Adipose tissue (tissue), 3 donors: ENCODE results near the gene TRABD2A. TPM values are rescaled to one million over a fixed set of nuclear protein-coding genes. Genes with fewer than 3 reads are reported as not detected.

Experiments used
- H3K27ac ChIP-seq: one replicate; pipeline ENCODE4 v1.5.1; 2013; ENCODE audit warnings: low read depth, low read length
- WGBS, 3 donors: extraction: QIAGEN DNeasy Blood & Tissue Kit; methylation state at CpG; one replicate each; pipeline ENCODE4 v1.1.7; 2013; 5-methylcytosine and 5-hydroxymethylcytosine counted together
- polyA plus RNA-seq, 3 donors: library from polyadenylated mRNA; stranded (reverse); fragments of 200-250 nt; gene quantifications; one replicate each; pipeline ENCODE4 v1.2.3, GENCODE V29; 2013
- donor health status: healthy with polysubstance abuse.
- donor health status: Bipolar disorder and iron deficiency.
- donor health status: healthy.

TRABD2A gene
- polyA plus RNA-seq, 3 donors, result 0.78 to 2.8 (median 1.1) TPM

GRCh38 chr2:84865181-84865783 lies 15.6 kb downstream of the TRABD2A start:
- no peak overlapping the region for H3K27ac ChIP-seq
- WGBS, 3 donors, result 50 to 56% (median 53%) methylated on average over 6 of the region's 6 CpGs

DNA sequence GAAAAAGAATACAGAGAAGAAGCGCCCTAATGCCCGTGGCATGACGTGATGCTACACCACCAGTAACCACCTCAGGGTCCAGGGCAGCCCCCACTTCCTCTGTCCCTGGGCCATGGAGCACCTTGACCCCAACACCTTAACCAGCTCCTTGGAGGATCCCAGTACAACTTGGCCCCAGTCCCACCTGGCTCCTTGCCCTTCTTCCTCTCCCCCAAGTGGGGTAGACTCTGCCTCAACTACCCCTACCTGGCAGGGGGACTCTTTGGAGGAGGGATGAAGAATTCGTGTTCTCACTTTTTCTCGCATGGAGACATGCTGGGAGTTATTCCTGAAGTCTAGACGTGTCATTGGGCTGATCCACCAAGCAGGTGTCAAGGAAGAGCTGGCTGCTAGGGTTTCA lies 18.9 kb downstream of the TRABD2A start:
- WGBS, 3 donors, result 80 to 90% (median 87%) methylated on average over 6 of the region's 6 CpGs
- no peak overlapping the region for H3K27ac ChIP-seq

GRCh38 chr2:84861539-84861938 lies 19.3 kb downstream of the TRABD2A start:
- 67 to 81% (median 81%) methylated on average over 6 of the region's 6 CpGs for WGBS, 3 donors
- H3K27ac ChIP-seq, result no peak overlapping the region

- no peak overlapping the region for H3K27ac ChIP-seq
- 53 to 79% (median 60%) methylated on average over 3 of the region's 3 CpGs for WGBS, 3 donors
Measured at GRCh38 chr2:84858937-84859336, 21.9 kb downstream of the TRABD2A start.

DNA sequence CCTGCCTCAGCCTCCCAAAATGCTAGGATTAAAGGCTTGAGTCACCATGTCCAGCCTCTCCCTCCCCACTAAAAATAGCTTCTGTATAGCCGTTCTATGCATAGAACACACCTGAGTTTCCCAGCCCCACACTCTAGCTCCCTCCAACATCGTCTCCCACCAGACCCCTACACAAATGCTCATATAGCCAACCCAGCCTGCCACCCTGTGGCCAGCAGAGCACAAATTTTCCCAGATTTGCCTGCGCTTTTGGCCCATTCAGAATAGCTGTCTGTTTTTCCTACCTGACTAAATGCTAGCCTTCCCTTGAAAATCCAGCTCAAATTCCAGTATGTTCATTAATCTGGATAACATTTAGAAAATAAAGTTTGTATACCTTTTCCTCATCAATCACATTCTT lies 22.8 kb downstream of the TRABD2A start:
- WGBS, 3 donors, result 79 to 94% (median 85%) methylated on average over 3 of the region's 3 CpGs
- H3K27ac ChIP-seq, result no peak overlapping the region

DNA sequence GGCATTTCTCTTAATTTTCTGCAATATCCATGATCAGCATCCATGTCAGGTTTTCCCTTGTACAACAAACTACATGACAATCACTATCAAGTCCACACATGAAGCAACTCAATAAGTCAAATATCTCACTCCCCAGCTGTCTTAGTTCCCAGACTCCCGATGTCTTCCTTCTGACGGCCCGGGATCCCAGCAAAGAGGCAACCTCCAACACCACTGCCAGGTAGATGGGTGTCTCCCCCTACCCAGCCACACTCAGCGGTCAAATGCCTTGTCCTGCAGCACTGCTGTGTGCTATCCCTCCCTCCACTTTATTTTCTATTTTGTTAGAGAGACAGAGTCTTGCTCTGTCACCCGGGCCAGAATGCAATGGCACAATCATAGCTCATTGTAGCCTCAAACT lies 23.3 kb downstream of the TRABD2A start:
- 58 to 93% (median 93%) methylated on average over 5 of the region's 5 CpGs for whole genome bisulfite sequencing, 3 donors

DNA sequence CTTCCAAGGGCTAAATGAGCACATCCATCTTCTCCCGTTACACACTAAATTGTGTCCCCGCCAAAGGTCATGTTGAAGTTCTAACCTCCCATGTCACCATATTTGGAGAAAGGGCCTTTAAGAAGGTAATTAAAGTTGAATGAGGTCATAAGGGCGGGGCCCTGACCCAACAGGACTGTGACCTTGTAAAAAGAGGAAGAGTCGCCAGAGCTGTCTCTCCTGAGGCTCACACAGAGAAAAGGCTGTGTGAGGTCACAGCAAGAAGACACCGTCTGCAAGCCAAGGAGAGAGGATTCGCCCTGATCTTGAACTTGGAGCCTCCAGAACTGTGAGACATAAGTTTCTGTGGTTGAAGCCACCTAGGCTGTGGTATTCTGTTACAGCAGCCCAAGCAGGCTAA lies 24.1 kb downstream of the TRABD2A start:
- no peak overlapping the region for H3K27ac ChIP-seq
- WGBS, 3 donors, result 69 to 82% (median 70%) methylated on average over 6 of the region's 6 CpGs

More for the DNA sequence above, 23.3 kb downstream of the TRABD2A start:
- no peak overlapping the region for H3K27ac ChIP-seq

DNA sequence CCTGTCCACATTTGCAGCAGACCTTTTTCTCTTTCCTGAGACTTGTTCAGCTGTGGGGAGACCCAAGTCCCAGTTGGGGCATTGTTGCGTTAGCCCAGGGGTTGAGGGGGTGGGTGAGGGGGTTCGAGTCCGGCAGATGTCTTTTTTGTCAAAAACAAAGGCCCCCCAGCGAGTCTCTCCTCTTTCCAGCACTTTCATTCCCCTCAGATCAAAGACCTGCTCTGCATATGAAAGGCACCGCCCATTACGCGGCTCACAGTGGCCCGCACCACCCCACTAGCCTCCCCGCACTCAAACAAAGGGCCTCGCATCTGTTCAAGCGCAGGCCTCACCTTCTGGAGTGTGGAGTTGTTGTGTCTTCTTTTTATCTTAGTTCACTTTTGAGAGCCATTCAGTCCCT lies 25.2 kb downstream of the TRABD2A start:
- H3K27ac ChIP-seq, result no peak overlapping the region
- 30 to 59% (median 58%) methylated on average over 11 of the region's 11 CpGs for WGBS, 3 donors

- WGBS, 3 donors, result 61 to 72% (median 65%) methylated on average over 4 of the region's 4 CpGs
- H3K27ac ChIP-seq, result no peak overlapping the region
Measured at GRCh38 chr2:84854850-84855249, 26.0 kb downstream of the TRABD2A start.

- 68 to 86% (median 79%) methylated on average over 3 of the region's 3 CpGs for WGBS, 3 donors
- no peak overlapping the region for H3K27ac ChIP-seq
Measured at GRCh38 chr2:84851876-84852275, 29.0 kb downstream of the TRABD2A start.

- no peak overlapping the region for H3K27ac ChIP-seq
- 88 to 94% (median 93%) methylated on average over 4 of the region's 4 CpGs for WGBS, 3 donors
Measured at GRCh38 chr2:84850471-84850870, 30.4 kb downstream of the TRABD2A start.

DNA sequence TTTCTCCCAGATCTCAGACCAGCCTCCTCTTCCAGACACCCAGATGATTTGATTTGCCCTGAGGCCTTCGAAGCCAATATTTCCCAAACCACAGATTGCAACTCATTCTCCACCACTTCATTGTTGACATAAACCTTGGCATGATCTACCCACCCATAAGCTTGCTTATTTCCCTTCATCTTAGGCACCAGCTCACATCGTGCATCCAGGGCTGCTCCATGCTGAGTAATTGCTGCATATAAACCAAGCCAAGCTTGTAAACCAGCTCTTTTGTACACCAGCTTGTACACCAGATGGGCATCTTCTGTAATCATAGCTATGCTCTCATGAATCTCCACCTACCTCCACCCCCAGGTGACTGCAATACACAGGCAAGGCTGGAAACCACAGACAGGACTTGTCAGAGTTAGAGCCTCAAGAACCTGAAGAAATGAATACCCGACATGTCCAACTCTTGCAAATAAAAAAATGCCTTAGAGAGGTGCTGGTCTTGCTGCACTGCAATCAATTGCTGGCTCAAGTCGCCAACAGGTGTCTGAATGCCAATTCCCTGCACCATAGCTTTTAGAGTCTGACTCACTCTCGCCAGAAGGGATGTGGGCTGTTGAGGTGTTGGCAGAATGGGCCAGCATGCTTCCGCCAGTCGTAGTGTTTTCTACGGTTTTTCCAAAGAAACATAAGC lies 31.5 kb downstream of the TRABD2A start:
- H3K27ac ChIP-seq, result no peak overlapping the region
- WGBS, 3 donors, result 72 to 85% (median 82%) methylated on average over 8 of the region's 8 CpGs

DNA sequence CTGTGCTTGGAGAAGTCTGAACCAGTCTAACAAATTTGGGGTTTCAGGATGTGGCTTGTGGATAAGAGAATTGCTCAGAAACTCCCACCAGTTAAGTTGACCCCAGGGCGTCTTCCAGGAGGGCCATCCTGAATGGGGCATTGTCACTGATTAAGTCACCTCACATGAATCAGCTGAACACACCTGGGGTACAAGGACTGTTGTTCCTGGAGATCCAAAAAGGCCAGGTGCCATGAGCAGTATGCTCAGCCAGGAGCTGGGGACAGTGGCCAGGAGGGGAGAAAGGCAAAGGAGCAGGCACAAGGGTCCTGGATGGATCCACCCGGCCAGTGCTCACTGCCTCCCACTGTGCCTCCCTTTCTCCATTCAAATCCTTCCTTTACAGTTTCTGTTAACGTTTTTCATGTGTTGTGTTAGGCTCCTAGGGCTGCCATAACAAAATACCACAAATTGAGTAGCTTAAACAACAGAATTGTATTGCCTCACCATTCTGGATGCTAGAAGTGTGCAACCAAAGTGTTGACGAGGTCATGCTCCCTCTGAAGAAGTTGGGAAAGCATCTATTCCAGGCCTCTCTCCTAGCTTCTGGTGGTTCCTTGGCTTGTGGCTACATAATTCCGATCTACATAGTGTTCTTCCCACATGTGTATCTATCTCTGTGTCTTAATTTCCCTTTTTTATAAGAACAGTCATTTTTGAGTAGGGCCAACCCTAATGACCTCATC lies 33.4 kb downstream of the TRABD2A start:
- no peak overlapping the region for H3K27ac ChIP-seq
- WGBS, 3 donors, result 72 to 79% (median 76%) methylated on average over 5 of the region's 5 CpGs

- H3K27ac ChIP-seq, result no peak overlapping the region
- WGBS, 3 donors, result 78 to 88% (median 83%) methylated on average over 2 of the region's 2 CpGs
Measured at GRCh38 chr2:84846741-84847142, 34.1 kb downstream of the TRABD2A start.

DNA sequence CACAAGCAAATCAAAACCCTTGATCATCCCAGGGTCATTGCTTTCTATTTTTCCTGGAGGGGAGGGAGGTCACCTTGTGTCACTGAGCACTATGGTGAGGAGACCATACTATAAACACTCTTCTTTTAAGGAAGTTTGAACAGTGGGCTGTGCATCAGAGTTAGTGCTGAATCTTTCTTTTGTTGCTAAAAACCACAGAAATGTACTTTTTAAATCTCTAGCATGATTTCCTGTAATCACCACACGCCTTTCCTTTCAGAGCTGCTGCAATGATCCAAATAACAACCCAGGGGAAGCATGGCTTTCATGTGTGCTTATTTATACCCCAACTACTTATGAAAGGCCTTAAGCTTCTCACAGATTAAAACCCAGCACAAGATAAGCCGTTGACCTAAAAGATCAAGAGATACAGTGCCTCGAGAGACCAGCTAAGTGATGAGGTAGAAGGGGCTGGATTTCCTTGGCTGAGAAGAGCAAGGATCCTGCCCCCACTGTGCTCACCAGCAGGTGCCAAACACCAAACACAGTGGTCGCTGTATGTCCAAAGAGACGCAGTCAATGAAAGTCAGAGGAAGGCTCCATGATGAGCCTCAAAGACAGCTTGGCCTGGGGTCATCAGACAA lies 34.7 kb downstream of the TRABD2A start:
- no peak overlapping the region for H3K27ac ChIP-seq
- 31 to 61% (median 47%) methylated on average over 5 of the region's 5 CpGs for WGBS, 3 donors

- no peak overlapping the region for H3K27ac ChIP-seq
- WGBS, 3 donors, result 82 to 93% (median 91%) methylated on average over 8 of the region's 8 CpGs
Measured at GRCh38 chr2:84844141-84844540, 36.7 kb downstream of the TRABD2A start.

DNA sequence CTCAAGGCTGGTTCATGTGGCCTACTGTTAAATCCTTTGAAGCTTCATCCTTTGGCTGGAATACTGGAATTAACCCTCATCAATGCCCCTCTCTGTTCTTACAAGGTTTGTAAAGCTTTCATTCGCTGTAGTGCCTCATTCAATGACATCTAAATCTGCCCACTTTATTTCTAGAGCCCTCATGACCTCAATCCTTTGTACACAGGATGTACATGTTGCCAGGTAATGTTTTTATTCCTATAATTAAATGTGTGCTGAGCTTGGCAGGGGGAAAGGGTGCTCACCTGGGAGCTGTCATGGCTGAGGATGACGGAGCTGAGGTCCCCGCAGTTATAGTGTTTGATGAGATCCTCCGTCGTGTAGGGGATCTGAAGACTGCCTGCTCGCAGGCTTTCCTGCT lies 39.3 kb downstream of the TRABD2A start:
- WGBS, 3 donors, result 80 to 88% (median 87%) methylated on average over 6 of the region's 6 CpGs
- H3K27ac ChIP-seq, result no peak overlapping the region

DNA sequence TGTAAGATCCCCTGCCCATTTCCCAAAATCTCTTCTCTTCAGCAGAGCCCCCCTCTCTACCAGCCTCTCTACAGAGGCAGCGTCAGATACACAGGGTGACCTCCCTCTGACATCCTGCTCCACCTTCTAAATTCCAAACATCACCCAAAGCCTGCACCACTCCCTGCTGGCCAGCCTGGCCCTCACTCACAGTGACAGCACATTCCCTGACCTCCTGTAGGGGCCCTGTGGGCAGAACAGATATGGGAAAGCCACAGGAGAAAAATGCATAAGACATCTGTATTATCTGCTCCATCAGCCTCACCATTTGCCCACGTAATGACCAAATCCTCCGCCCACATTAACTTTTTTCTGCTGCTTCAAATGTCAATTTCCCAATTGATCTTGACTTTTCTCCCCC lies 40.6 kb downstream of the TRABD2A start:
- 72 to 78% (median 75%) methylated on average over 3 of the region's 3 CpGs for WGBS, 3 donors
- no peak overlapping the region for H3K27ac ChIP-seq

GRCh38 chr2:84839851-84840250 lies 41.0 kb downstream of the TRABD2A start:
- H3K27ac ChIP-seq, result no peak overlapping the region
- 84 to 89% (median 89%) methylated on average over 4 of the region's 4 CpGs for WGBS, 3 donors
